H9 (cell line): ENCODE results near the gene EPS15. TPM values are rescaled to one million over a fixed set of nuclear protein-coding genes. Genes with fewer than 3 reads are reported as not detected.

ENCODE experiments used
- DNase-seq: peaks from one replicate; pipeline ENCODE4 v3.0.0-alpha.2; 2017
- H2AFZ ChIP-seq: one replicate; pipeline ENCODE4 v1.6.1; 2013; ENCODE audit warnings: mild to moderate bottlenecking, low read length, control low read depth, moderate library complexity
- H2AK5ac ChIP-seq: 2 replicates; pipeline ENCODE4 v1.6.1; 2013; ENCODE audit warnings: low read length, control low read depth, mixed read lengths; ENCODE audit not compliant: insufficient read length
- H2BK120ac ChIP-seq: one replicate; pipeline ENCODE4 v1.6.1; 2013; ENCODE audit warnings: low read depth, mild to moderate bottlenecking, low read length, control low read depth, inconsistent platforms; ENCODE audit not compliant: poor library complexity, severe bottlenecking
- H2BK12ac ChIP-seq: 2 replicates; pipeline ENCODE4 v1.6.1; 2013; ENCODE audit warnings: low read length, control low read depth, mixed read lengths, low read depth; ENCODE audit not compliant: insufficient read length
- H2BK15ac ChIP-seq: 2 replicates; pipeline ENCODE4 v1.6.1; 2013; ENCODE audit warnings: low read depth, low read length, control low read depth
- H2BK20ac ChIP-seq: one replicate; pipeline ENCODE4 v1.6.1; 2013; ENCODE audit warnings: low read depth, mild to moderate bottlenecking, low read length, control low read depth, inconsistent platforms; ENCODE audit not compliant: poor library complexity, severe bottlenecking
- H2BK5ac ChIP-seq: 2 replicates; pipeline ENCODE4 v1.6.1; 2013; ENCODE audit warnings: low read length, control low read depth, mixed read lengths; ENCODE audit not compliant: insufficient read length
- H3K14ac ChIP-seq: 2 replicates; pipeline ENCODE4 v1.6.1; 2013; ENCODE audit warnings: low read length, control low read depth; ENCODE audit not compliant: insufficient read depth
- H3K18ac ChIP-seq: 2 replicates; pipeline ENCODE4 v1.6.1; 2013; ENCODE audit warnings: low read depth, mild to moderate bottlenecking, mixed read lengths, low read length, control low read depth; ENCODE audit not compliant: insufficient read length
- H3K23ac ChIP-seq: 2 replicates; pipeline ENCODE4 v1.6.1; 2013; ENCODE audit warnings: low read length, control low read depth, mixed read lengths, low read depth; ENCODE audit not compliant: insufficient read length
- H3K23me2 ChIP-seq: 2 replicates; pipeline ENCODE4 v1.6.1; 2013; ENCODE audit warnings: low read depth, mild to moderate bottlenecking, mixed read lengths, low read length, control low read depth; ENCODE audit not compliant: insufficient read length, poor library complexity, severe bottlenecking
- H3K27ac ChIP-seq: 2 replicates; pipeline ENCODE4 v1.5.1; 2013; ENCODE audit warnings: low read length, control low read depth, mixed read lengths, low read depth; ENCODE audit not compliant: insufficient read length
- H3K27me3 ChIP-seq: 2 replicates; pipeline ENCODE4 v1.6.1; 2013; ENCODE audit warnings: low read length, control low read depth, inconsistent platforms; ENCODE audit not compliant: insufficient read depth
- H3K4ac ChIP-seq: 2 replicates; pipeline ENCODE4 v1.6.1; 2013; ENCODE audit warnings: low read depth, mild to moderate bottlenecking, control low read depth, inconsistent platforms, low read length, moderate library complexity
- H3K4me1 ChIP-seq: 2 replicates; pipeline ENCODE4 v1.6.1; 2013; ENCODE audit warnings: low read length, control low read depth, inconsistent platforms; ENCODE audit not compliant: insufficient read depth
- H3K4me2 ChIP-seq: 2 replicates; pipeline ENCODE4 v1.6.1; 2013; ENCODE audit warnings: low read length, control low read depth, mixed read lengths; ENCODE audit not compliant: insufficient read length, insufficient read depth
- H3K56ac ChIP-seq: 2 replicates; pipeline ENCODE4 v1.6.1; 2013; ENCODE audit warnings: low read depth, mild to moderate bottlenecking, mixed read lengths, low read length, control low read depth; ENCODE audit not compliant: insufficient read length
- H3K79me1 ChIP-seq: 2 replicates; pipeline ENCODE4 v1.6.1; 2013; ENCODE audit warnings: low read depth, mild to moderate bottlenecking, moderate library complexity, low read length, control low read depth, inconsistent platforms; ENCODE audit not compliant: insufficient read depth, poor library complexity, severe bottlenecking
- H3K79me2 ChIP-seq: 2 replicates; pipeline ENCODE4 v1.6.1; 2013; ENCODE audit warnings: low read length, control low read depth, inconsistent platforms; ENCODE audit not compliant: insufficient read depth
- H3K9ac ChIP-seq: 2 replicates; pipeline ENCODE4 v1.6.1; 2013; ENCODE audit warnings: low read length, control low read depth, mixed read lengths; ENCODE audit not compliant: insufficient read length; ENCODE audit errors: extremely low read depth
- H3K9me3 ChIP-seq: one replicate; pipeline ENCODE4 v1.6.1; 2013; ENCODE audit warnings: low read depth, low read length, inconsistent platforms; ENCODE audit not compliant: control insufficient read depth
- H3T11ph ChIP-seq: one replicate; pipeline ENCODE4 v1.6.1; 2013; ENCODE audit warnings: mild to moderate bottlenecking, low read length, control low read depth, inconsistent platforms
- H4K20me1 ChIP-seq: one replicate; pipeline ENCODE4 v1.6.1; 2013; ENCODE audit not compliant: control insufficient read depth, insufficient read length, insufficient read depth
- H4K5ac ChIP-seq: 2 replicates; pipeline ENCODE4 v1.6.1; 2013; ENCODE audit warnings: low read depth, mild to moderate bottlenecking, mixed read lengths, low read length, control low read depth; ENCODE audit not compliant: insufficient read length
- H4K8ac ChIP-seq: replicated peaks from 2 replicates; pipeline ENCODE4 v1.6.1; 2013; ENCODE audit warnings: low read length, control low read depth, mixed read lengths, low read depth; ENCODE audit not compliant: insufficient read length
- H4K91ac ChIP-seq: 2 replicates; pipeline ENCODE4 v1.6.1; 2013; ENCODE audit warnings: low read depth, mild to moderate bottlenecking, moderate library complexity, mixed read lengths, low read length, control low read depth; ENCODE audit not compliant: insufficient read length
- H3K27ac Mint-ChIP-seq, 3 experiments: 2 replicates in 2 of 3; 3 replicates in 1 of 3; pipeline ENCODE4 v1.8.0; 2020 to 2021; ENCODE audit warnings: mixed read lengths in 3 of 3, mild to moderate bottlenecking in 1 of 3, moderate library complexity in 1 of 3
- H3K27me3 Mint-ChIP-seq: 2 replicates; pipeline ENCODE4 v1.8.0; 2021; ENCODE audit warnings: low read depth, mild to moderate bottlenecking, moderate library complexity, mixed read lengths
- H3K36me3 Mint-ChIP-seq, 3 experiments: 2 replicates in 2 of 3; 3 replicates in 1 of 3; pipeline ENCODE4 v1.8.0; 2020 to 2021; ENCODE audit warnings: low read depth in 3 of 3, mixed read lengths in 3 of 3; ENCODE audit not compliant: insufficient read depth in 1 of 3
- H3K4me1 Mint-ChIP-seq, 2 experiments: 2 replicates each; pipeline ENCODE4 v1.8.0; 2020; ENCODE audit warnings: mixed read lengths in 2 of 2
- H3K4me3 Mint-ChIP-seq, 2 experiments: 2 replicates in 1 of 2; 3 replicates in 1 of 2; pipeline ENCODE4 v1.8.0; 2020 to 2021; ENCODE audit warnings: mild to moderate bottlenecking in 2 of 2, mixed read lengths in 2 of 2, moderate library complexity in 1 of 2
- H3K9me3 Mint-ChIP-seq, 2 experiments: 2 replicates in 1 of 2; 3 replicates in 1 of 2; pipeline ENCODE4 v1.8.0; 2020; ENCODE audit warnings: mild to moderate bottlenecking in 2 of 2, mixed read lengths in 2 of 2, moderate library complexity in 1 of 2
- WGBS: extraction: QIAGEN DNeasy Blood & Tissue Kit; methylation state at CpG from one replicate; pipeline ENCODE4 v1.1.7; 2013; ENCODE audit warnings: missing lambda C conversion rate, low lambda C conversion rate, mixed read lengths; ENCODE audit not compliant: insufficient read length; ENCODE audit errors: extremely low coverage; 5-methylcytosine and 5-hydroxymethylcytosine counted together
- total RNA-seq: library from RNA; stranded (reverse); gene quantifications from 2 replicates; pipeline ENCODE4 v1.2.1, GENCODE V29; 2021
- TF ChIP-seq, protein P1 (sequence below): fragments of 200-600 bp; sonication (generic); conservative IDR thresholded peaks from 3 replicates; pipeline ENCODE4 v1.8.0; 2021; ENCODE audit warnings: antibody characterized with exemption, mild to moderate bottlenecking

EPS15 gene
- total RNA-seq, 1 experiment from 2014 or later: 44.1 TPM

DNA sequence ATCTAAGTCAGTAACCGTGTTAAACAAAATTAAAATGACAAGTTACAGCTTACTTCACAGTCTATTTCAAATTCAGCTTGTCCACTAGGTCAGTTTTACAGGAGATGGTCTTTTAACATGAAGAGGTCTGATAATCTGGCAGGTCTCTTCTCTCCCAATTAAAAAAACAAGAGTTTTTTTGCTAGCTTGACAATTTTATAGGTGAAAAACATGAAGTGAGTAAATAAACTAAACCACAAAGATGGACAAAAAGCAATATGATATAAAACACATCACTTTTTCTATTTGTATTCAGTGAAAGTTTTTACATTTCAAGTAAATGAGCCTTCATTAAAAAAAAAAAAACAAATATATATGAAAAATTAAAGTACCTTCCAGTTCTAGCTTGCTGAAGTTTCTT is 163.7 kb downstream of the EPS15 start:
- no CpG with 5 or more reads among the region's 1 CpG for WGBS
- Mint-ChIP-seq H3K27me3 (no peaks in the 10 kb centered on the region), H3K4me3 (no peak overlapping the region), H3K9me3 (no peaks in the 10 kb centered on the region), H3K36me3 (peaks cover 5 to 18% (median 11%) of the 10 kb centered on the region in 3 experiments; a peak in 6 of 7 replicates), H3K4me1 (no peaks in the 10 kb centered on the region; a peak in 1 of 4 replicates), H3K27ac (no peak overlapping the region)
- H2BK15ac ChIP-seq: no peak overlapping the region
- H2AK5ac ChIP-seq: no peak overlapping the region
- no peak overlapping the region for H4K8ac ChIP-seq
- no peaks in the 10 kb centered on the region; the same call in 1 of the 2 replicates for H3K79me2 ChIP-seq
- H3K27me3 ChIP-seq: no peaks in the 10 kb centered on the region
- H3K9ac ChIP-seq: no peak overlapping the region
- H2AFZ ChIP-seq: no peak overlapping the region
- no peak overlapping the region for H2BK120ac ChIP-seq
- H2BK20ac ChIP-seq: no peak overlapping the region
- H3K4me1 ChIP-seq: no peaks in the 10 kb centered on the region; the same call in 1 of the 2 replicates
- H3K4me2 ChIP-seq: no peak overlapping the region
- no peak overlapping the region for H2BK5ac ChIP-seq
- no peak overlapping the region for H2BK12ac ChIP-seq
- H3K79me1 ChIP-seq: no peaks in the 10 kb centered on the region
- no peaks in the 10 kb centered on the region for H3K23me2 ChIP-seq
- H3K56ac ChIP-seq: no peak overlapping the region
- H3K27ac ChIP-seq: no peak overlapping the region
- DNase-seq: no peak
- H3T11ph ChIP-seq: no peak overlapping the region
- TF ChIP-seq, protein P1, sequence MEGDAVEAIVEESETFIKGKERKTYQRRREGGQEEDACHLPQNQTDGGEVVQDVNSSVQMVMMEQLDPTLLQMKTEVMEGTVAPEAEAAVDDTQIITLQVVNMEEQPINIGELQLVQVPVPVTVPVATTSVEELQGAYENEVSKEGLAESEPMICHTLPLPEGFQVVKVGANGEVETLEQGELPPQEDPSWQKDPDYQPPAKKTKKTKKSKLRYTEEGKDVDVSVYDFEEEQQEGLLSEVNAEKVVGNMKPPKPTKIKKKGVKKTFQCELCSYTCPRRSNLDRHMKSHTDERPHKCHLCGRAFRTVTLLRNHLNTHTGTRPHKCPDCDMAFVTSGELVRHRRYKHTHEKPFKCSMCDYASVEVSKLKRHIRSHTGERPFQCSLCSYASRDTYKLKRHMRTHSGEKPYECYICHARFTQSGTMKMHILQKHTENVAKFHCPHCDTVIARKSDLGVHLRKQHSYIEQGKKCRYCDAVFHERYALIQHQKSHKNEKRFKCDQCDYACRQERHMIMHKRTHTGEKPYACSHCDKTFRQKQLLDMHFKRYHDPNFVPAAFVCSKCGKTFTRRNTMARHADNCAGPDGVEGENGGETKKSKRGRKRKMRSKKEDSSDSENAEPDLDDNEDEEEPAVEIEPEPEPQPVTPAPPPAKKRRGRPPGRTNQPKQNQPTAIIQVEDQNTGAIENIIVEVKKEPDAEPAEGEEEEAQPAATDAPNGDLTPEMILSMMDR: no peak
- no peak overlapping the region for H3K14ac ChIP-seq
- H4K20me1 ChIP-seq: no peaks in the 10 kb centered on the region
- no peak overlapping the region for H3K23ac ChIP-seq
- no peak overlapping the region for H3K18ac ChIP-seq
- no peak overlapping the region for H4K91ac ChIP-seq
- H4K5ac ChIP-seq: no peak overlapping the region
- no peak overlapping the region for H3K4ac ChIP-seq
- H3K9me3 ChIP-seq: no peaks in the 10 kb centered on the region
